Measurements from ENCODE around the gene ATAD3A.
"Not testable (repeated sequence)": the region's sequence is repeated elsewhere in the genome, so short reads cannot be mapped to it uniquely, and the experiment has no call there.

The ATAD3A gene

DNA sequence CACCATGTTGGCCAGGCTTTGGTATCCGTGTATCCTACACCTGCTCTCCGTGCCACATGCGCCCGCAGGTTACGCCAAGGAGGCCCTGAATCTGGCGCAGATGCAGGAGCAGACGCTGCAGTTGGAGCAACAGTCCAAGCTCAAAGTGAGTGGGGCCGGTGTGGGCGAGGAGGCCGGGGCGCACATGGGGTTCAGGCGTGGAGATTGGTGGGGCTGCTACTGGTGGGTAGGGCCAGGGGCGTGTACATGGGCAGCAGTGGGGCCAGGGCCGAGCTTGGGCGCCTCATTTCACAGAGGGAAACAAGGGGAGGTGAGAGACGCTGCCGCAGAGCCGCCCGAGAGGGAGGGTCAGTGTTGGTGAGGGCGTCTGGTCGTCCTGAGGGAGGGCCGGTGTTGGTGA lies 34.8 kb upstream of the ATAD3A start:
- TF ChIP-seq, protein P1, sequence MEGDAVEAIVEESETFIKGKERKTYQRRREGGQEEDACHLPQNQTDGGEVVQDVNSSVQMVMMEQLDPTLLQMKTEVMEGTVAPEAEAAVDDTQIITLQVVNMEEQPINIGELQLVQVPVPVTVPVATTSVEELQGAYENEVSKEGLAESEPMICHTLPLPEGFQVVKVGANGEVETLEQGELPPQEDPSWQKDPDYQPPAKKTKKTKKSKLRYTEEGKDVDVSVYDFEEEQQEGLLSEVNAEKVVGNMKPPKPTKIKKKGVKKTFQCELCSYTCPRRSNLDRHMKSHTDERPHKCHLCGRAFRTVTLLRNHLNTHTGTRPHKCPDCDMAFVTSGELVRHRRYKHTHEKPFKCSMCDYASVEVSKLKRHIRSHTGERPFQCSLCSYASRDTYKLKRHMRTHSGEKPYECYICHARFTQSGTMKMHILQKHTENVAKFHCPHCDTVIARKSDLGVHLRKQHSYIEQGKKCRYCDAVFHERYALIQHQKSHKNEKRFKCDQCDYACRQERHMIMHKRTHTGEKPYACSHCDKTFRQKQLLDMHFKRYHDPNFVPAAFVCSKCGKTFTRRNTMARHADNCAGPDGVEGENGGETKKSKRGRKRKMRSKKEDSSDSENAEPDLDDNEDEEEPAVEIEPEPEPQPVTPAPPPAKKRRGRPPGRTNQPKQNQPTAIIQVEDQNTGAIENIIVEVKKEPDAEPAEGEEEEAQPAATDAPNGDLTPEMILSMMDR (IDR thresholded peaks at IDR 0.05; ENCODE audit: insufficient read depth, low read depth, low read length, missing control alignments): no peak
- H3K4me3 ChIP-seq (ENCODE audit: low read depth, low read length): no peak overlapping the region
- no peak for DNase-seq (ENCODE audit: low read depth)

DNA sequence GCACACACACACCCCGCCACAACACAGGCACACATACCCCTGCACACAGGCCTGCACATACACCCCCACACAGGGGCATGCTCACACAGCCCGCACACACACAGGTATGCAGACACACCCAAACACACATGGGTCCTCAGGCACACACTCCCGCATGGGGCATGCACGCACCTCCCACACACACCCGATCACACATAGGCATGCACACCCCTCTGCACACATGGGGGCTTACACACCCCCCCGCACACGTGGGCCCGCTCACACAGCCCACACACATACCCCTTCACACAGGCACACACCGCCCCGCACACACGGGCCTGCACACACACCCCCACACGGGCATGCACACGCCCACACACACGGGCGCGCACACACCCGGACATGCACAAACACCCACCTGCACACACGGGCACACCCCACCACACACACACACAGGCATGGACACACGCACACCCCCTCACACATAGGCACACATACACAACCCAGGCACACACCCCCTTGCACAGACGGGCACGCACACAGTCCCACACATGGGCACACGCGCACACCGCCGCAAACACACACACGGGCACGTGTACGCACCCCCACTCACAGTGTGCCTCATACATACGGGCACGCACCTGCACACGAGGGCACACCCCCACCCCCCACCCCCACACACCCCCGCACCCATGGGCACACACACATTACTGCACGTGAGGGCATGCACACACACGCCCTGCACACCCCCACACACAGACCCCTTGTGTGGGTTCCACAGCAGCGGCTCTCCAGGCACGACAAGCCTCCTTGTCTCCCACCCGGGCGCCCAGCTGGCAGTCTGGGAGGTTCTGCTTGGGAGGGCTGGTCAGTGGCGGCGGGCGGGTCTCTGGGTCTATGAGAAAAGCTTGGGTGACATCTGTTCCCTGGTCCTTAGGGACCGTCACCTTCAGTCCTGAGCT lies 32.1 kb upstream of the ATAD3A start:
- H3K4me3 ChIP-seq (ENCODE audit: low read depth, low read length): no peak overlapping the region
- no peak for DNase-seq (ENCODE audit: low read depth)
- TF ChIP-seq, protein P1 (IDR thresholded peaks at IDR 0.05; ENCODE audit: insufficient read depth, low read depth, low read length, missing control alignments): no peak

DNA sequence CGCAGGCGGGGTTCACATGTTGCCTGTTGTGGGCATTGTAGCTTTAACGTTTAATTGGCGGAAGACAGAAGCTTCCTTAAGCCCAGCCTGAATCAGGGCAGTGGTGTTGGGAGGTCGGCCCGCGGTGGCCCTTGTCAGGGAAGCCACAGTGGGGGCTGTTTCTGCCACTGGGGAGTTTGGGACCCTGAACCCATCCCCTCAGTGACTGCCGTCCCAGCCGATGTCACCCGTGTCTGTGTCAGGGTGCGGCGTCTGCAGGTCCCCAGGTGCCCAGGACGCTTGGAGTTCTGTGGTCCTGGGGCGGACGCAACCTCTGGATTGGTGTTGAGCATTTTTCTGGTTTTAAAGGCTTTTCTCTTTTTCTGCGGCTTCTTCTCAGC lies 31.5 kb upstream of the ATAD3A start:
- DNase-seq (ENCODE audit: low read depth); H3K4me3 ChIP-seq (ENCODE audit: low read depth, low read length): not testable (repeated sequence)

DNA sequence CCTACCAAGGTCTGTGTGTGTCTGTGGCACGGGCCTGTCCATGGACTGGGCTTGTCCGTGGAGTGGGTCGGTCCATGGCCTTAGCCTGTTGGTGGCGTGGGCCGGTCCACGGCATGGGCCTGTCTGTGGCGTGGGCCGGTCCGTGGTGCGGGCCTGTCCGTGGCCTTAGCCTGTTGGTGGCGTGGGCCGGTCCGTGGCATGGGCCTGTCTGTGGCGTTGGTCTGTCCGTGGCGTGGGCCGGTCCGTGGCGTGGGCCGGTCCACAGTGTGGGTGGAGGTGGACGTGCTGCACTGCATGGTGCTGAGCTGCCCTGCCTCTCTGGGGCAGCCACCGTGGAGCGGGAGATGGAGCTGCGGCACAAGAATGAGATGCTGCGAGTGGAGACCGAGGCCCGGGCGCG lies 30.2 kb upstream of the ATAD3A start:
- DNase-seq (ENCODE audit: low read depth): not testable (repeated sequence)

DNA sequence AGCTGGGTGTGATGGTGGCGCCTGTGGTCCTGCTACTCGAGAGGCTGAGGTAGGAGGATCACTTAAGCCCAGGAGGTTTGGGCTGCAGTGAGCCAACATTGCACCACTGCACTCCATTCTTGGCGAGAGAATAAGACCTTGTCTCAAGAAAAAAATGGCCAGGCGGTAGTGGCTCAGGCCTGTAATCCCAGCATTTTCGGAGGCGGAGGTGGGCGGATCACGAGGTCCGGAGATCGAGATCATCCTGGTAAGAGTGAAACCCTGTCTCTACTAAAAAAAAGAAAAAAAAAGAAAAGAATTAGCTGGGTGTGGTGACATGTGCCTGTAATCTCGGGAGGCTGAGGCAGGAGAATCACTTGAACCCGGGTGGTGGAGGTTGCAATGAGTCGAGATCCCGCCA lies 29.1 kb upstream of the ATAD3A start:
- TF ChIP-seq, protein P1 (IDR thresholded peaks at IDR 0.05; ENCODE audit: insufficient read depth, low read depth, low read length, missing control alignments): no peak
- no peak overlapping the region for H3K4me3 ChIP-seq (ENCODE audit: low read depth, low read length)

More for the DNA sequence above, 30.2 kb upstream of the ATAD3A start:
- H3K4me3 ChIP-seq (ENCODE audit: low read depth, low read length): not testable (repeated sequence)

DNA sequence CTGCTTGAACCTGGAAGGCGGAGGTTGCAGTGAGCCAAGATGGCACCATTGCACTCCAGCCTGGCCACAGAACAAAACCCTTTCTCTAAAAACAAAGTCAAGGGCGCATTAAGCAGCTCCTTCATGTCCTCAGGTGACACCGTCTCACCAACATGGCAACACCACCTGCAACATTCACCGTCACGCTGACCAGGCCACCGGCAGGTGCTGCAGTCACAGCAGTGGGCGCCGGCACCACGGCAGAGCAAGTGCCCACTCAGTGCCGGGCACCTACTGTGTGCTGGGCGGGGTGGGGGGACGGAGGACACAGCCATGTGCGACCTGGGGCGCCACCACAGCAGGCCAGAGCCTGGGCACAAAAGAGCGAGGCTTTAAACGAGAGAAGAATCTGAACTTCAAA lies 28.2 kb upstream of the ATAD3A start:
- TF ChIP-seq, protein P1 (IDR thresholded peaks at IDR 0.05; ENCODE audit: insufficient read depth, low read depth, low read length, missing control alignments): no peak
- no peak for DNase-seq (ENCODE audit: low read depth)
- H3K4me3 ChIP-seq (ENCODE audit: low read depth, low read length): no peak overlapping the region

More for the DNA sequence above, 29.1 kb upstream of the ATAD3A start:
- no peak for DNase-seq (ENCODE audit: low read depth)

DNA sequence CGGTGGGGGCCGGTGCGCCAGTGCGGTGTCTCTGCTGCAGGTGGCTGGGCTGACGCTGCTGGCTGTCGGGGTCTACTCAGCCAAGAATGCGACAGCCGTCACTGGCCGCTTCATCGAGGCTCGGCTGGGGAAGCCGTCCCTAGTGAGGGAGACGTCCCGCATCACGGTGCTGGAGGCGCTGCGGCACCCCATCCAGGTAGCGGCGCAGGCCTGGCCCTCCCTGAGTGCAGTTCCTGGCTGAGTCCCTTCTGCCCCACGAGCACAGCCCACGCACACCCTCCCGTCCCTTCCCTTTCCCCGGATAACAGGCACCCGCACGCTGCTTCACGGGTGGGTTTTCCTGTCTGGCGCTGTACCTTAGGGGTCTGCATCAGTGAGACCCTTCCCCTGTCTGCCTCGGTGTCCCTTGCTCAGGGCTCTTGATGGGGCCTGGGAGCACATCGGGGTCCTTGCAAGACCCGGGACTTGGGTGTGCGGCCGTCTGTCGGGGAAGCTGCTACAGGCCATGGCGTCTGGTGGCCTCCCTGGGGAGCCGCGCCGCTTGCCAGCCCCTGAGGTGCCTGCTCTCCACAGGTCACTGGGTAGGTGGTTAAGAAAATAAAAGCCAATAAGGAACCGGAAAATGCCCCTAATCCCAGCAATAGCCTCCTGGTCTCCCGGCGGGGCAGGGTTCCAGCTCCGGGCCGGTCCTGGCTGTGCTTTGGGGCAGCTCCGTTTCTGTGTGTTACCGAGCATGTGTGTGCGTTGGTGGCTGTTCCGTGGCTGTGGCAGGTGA lies 26.8 kb upstream of the ATAD3A start:
- H3K4me3 ChIP-seq (ENCODE audit: low read depth, low read length); DNase-seq (ENCODE audit: low read depth): not testable (repeated sequence)

- H3K4me3 ChIP-seq (ENCODE audit: low read depth, low read length); DNase-seq (ENCODE audit: low read depth): not testable (repeated sequence)
Measured at GRCh38 chr1:1485755-1486317, 26.1 kb upstream of the ATAD3A start.

Measured in GM12865 (cell line).